ENCODE measurements around the gene DAB2. TPM values are rescaled to one million over a fixed set of nuclear protein-coding genes. Genes with fewer than 3 reads are reported as not detected.

DAB2 gene
- total RNA-seq, 1 experiment from 2014 or later, result 2.3 TPM

GRCh38 chr5:39417979-39418378 is 6.8 kb downstream of the DAB2 start:
- H3K9ac ChIP-seq (ENCODE audit: extremely low read depth, insufficient read length, low read length), result no peak overlapping the region
- no peak overlapping the region for H3T11ph ChIP-seq (ENCODE audit: low read length)
- no peak overlapping the region for H3K14ac ChIP-seq (ENCODE audit: insufficient read depth, low read length)
- Mint-ChIP-seq H3K27me3 (ENCODE audit: low read depth) (peaks cover 6% of the 10 kb centered on the region), H3K4me1 (peaks cover 26 to 29% of the 10 kb centered on the region in 2 experiments), H3K9me3 (no peaks in the 10 kb centered on the region), H3K4me3 (no peak overlapping the region), H3K27ac (no peak overlapping the region), H3K36me3 (ENCODE audit: insufficient read depth in 1 of 3, low read depth in 3 of 3) (no peaks in the 10 kb centered on the region)
- no peak overlapping the region for H4K8ac ChIP-seq (replicated peaks; ENCODE audit: insufficient read length, low read depth, low read length)
- H2AK5ac ChIP-seq (ENCODE audit: insufficient read length, low read length), result no peak overlapping the region
- H2BK5ac ChIP-seq (ENCODE audit: insufficient read length, low read length), result no peak overlapping the region
- H3K27ac ChIP-seq (ENCODE audit: insufficient read length, low read depth, low read length), result no peak overlapping the region
- no peaks in the 10 kb centered on the region for H3K79me1 ChIP-seq (ENCODE audit: insufficient read depth, low read depth, low read length, poor library complexity, severe bottlenecking)
- no peaks in the 10 kb centered on the region for H4K20me1 ChIP-seq (ENCODE audit: control insufficient read depth, insufficient read depth, insufficient read length)
- H2BK20ac ChIP-seq (ENCODE audit: low read depth, low read length, poor library complexity, severe bottlenecking), result no peak overlapping the region
- no peak overlapping the region for H3K4me2 ChIP-seq (ENCODE audit: insufficient read depth, insufficient read length, low read length)
- H3K9me3 ChIP-seq (ENCODE audit: control insufficient read depth, low read depth, low read length), result no peaks in the 10 kb centered on the region
- no peak for DNase-seq
- no peaks in the 10 kb centered on the region for H3K79me2 ChIP-seq (ENCODE audit: insufficient read depth, low read length)
- H3K27me3 ChIP-seq (ENCODE audit: insufficient read depth, low read length), result no peaks in the 10 kb centered on the region
- TF ChIP-seq, protein P1, sequence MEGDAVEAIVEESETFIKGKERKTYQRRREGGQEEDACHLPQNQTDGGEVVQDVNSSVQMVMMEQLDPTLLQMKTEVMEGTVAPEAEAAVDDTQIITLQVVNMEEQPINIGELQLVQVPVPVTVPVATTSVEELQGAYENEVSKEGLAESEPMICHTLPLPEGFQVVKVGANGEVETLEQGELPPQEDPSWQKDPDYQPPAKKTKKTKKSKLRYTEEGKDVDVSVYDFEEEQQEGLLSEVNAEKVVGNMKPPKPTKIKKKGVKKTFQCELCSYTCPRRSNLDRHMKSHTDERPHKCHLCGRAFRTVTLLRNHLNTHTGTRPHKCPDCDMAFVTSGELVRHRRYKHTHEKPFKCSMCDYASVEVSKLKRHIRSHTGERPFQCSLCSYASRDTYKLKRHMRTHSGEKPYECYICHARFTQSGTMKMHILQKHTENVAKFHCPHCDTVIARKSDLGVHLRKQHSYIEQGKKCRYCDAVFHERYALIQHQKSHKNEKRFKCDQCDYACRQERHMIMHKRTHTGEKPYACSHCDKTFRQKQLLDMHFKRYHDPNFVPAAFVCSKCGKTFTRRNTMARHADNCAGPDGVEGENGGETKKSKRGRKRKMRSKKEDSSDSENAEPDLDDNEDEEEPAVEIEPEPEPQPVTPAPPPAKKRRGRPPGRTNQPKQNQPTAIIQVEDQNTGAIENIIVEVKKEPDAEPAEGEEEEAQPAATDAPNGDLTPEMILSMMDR (conservative IDR thresholded peaks at IDR 0.05), result no peak
- no peak overlapping the region for H4K5ac ChIP-seq (ENCODE audit: insufficient read length, low read depth, low read length)
- no peak overlapping the region for H2BK15ac ChIP-seq (ENCODE audit: low read depth, low read length)
- H3K4me1 ChIP-seq (ENCODE audit: insufficient read depth, low read length), result peaks cover 5% of the 10 kb centered on the region; the same call in 1 of the 2 replicates
- no peak overlapping the region for H3K18ac ChIP-seq (ENCODE audit: insufficient read length, low read depth, low read length)
- no peaks in the 10 kb centered on the region for H3K23me2 ChIP-seq (ENCODE audit: insufficient read length, low read depth, low read length, poor library complexity, severe bottlenecking)
- no peak overlapping the region for H3K56ac ChIP-seq (ENCODE audit: insufficient read length, low read depth, low read length)
- no peak overlapping the region for H3K4ac ChIP-seq (ENCODE audit: low read depth, low read length)
- no peak overlapping the region for H2BK120ac ChIP-seq (ENCODE audit: low read depth, low read length, poor library complexity, severe bottlenecking)
- H4K91ac ChIP-seq (ENCODE audit: insufficient read length, low read depth, low read length), result no peak overlapping the region
- no CpG with 5 or more reads among the region's 3 CpGs for WGBS (ENCODE audit: extremely low coverage, insufficient read length, low lambda C conversion rate)
- no peak overlapping the region for H3K23ac ChIP-seq (ENCODE audit: insufficient read length, low read depth, low read length)
- H2BK12ac ChIP-seq (ENCODE audit: insufficient read length, low read depth, low read length), result no peak overlapping the region
- H2AFZ ChIP-seq (ENCODE audit: low read length), result no peak overlapping the region

All from H9 (cell line).